ENCODE measurements around the gene PLEKHM3.

Gene PLEKHM3

DNA sequence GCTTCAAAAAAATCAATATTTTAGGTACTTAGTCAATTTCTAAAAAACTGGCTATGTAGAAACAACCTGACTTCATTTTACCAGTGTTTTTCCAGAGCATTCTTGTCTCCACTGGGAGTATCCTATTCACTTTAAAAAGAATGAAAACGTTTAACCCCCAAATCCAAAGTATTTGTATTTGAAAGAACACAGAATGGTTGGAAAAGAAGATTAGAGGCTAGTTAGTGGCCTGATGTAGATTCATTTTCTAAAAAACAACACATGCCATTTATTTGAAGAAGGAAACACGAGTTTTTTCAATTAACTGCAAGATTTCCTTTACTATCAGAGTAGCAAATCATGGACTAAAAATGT lies 74.6 kb downstream of the PLEKHM3 start:
- TF ChIP-seq EGR1 (IDR thresholded peaks at IDR 0.05) (no peak), YY1 (IDR thresholded peaks at IDR 0.05; ENCODE audit: low read depth) (no peak), TEAD4 (IDR thresholded peaks at IDR 0.05) (no peak), CREB1 (IDR thresholded peaks at IDR 0.05; ENCODE audit: low read depth) (no peak), ZBTB7A (IDR thresholded peaks at IDR 0.05; ENCODE audit: low read depth) (no peak), EP300 (IDR thresholded peaks at IDR 0.05; ENCODE audit: borderline replicate concordance) (no peak), FOXM1 (IDR thresholded peaks at IDR 0.05; ENCODE audit: borderline replicate concordance, low read depth) (no peak), TCF12 (IDR thresholded peaks at IDR 0.05; ENCODE audit: low read depth) (no peak), RAD21 (IDR thresholded peaks at IDR 0.05; ENCODE audit: low read depth) (no peak), NFIC (IDR thresholded peaks at IDR 0.05) (no peak), TAF1 (IDR thresholded peaks at IDR 0.05; ENCODE audit: low read depth) (no peak), CEBPB (IDR thresholded peaks at IDR 0.05) (no peak)
- TF ChIP-seq, protein P1, sequence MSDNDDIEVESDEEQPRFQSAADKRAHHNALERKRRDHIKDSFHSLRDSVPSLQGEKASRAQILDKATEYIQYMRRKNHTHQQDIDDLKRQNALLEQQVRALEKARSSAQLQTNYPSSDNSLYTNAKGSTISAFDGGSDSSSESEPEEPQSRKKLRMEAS (IDR thresholded peaks at IDR 0.05): no peak
- TF ChIP-seq, protein P2, sequence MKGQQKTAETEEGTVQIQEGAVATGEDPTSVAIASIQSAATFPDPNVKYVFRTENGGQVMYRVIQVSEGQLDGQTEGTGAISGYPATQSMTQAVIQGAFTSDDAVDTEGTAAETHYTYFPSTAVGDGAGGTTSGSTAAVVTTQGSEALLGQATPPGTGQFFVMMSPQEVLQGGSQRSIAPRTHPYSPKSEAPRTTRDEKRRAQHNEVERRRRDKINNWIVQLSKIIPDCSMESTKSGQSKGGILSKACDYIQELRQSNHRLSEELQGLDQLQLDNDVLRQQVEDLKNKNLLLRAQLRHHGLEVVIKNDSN (IDR thresholded peaks at IDR 0.05): no peak
- TF ChIP-seq, protein P3, sequence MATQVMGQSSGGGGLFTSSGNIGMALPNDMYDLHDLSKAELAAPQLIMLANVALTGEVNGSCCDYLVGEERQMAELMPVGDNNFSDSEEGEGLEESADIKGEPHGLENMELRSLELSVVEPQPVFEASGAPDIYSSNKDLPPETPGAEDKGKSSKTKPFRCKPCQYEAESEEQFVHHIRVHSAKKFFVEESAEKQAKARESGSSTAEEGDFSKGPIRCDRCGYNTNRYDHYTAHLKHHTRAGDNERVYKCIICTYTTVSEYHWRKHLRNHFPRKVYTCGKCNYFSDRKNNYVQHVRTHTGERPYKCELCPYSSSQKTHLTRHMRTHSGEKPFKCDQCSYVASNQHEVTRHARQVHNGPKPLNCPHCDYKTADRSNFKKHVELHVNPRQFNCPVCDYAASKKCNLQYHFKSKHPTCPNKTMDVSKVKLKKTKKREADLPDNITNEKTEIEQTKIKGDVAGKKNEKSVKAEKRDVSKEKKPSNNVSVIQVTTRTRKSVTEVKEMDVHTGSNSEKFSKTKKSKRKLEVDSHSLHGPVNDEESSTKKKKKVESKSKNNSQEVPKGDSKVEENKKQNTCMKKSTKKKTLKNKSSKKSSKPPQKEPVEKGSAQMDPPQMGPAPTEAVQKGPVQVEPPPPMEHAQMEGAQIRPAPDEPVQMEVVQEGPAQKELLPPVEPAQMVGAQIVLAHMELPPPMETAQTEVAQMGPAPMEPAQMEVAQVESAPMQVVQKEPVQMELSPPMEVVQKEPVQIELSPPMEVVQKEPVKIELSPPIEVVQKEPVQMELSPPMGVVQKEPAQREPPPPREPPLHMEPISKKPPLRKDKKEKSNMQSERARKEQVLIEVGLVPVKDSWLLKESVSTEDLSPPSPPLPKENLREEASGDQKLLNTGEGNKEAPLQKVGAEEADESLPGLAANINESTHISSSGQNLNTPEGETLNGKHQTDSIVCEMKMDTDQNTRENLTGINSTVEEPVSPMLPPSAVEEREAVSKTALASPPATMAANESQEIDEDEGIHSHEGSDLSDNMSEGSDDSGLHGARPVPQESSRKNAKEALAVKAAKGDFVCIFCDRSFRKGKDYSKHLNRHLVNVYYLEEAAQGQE (IDR thresholded peaks at IDR 0.05; ENCODE audit: low read depth): no peak

DNA sequence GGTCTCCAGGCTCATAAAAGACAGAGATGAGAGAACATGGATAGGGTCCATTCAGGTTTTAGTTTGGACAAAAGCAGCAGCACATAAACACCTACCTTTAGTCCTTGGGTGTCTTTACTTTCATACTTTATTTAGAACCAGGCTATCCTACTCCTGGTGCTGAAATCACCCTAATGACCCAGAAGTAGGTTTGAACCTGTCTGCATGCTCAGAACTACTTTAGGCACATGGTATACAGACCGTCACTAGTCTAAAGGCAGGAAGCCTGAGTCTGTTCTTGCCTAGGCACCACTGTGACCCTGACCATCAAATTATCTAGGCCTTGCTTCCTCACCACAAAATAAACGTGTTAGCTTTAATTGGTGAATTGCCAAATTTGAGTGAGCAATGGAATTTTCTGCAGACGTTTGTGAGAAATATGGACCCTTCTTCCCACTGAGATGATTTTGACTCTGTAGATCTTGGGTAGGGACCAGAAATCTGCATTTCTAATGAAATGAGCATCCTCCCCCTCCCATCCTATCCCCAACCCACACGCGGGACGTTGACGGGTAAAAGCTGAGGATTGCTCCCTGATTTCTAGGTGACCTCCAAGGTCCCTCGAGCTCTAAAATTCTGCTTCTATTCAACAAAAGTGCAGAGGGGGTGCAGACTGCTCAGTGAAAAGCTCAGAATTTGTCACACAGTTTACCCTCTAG lies 75.1 kb downstream of the PLEKHM3 start:
- TF ChIP-seq, protein P3 (IDR thresholded peaks at IDR 0.05; ENCODE audit: low read depth): peak; percentile 45; the same call in 1 of the 2 replicates
- TF ChIP-seq EP300 (IDR thresholded peaks at IDR 0.05; ENCODE audit: borderline replicate concordance): no peak

DNA sequence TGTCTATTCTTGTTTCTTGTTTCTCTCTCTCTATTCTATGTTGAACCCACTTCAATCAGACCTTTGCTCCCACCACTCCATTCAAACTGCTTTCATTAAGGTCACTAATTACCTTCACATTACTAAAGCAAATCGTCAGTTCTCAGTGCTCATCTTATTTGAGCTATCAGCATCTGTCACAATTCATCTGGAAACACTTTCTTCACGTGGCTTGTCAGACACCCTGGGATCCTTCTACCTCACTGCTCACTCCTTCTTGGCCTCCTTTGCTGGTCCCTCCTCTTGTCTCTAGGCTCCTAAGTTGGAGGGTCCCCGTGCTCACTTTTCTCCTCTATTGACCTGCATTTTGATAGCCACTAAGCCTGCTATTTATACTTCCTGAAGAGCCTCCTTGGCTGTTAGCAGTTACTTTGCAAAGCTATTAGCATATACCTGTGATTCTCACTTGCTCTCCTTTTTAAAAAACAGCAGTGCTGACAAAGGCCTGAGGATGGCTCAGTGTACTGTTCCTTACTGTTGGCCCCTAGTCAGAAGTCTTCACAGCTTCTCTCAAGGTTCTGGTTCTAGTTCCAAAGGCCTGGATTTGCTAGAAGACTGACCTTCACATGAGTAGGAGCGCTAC lies 80.2 kb downstream of the PLEKHM3 start:
- TF ChIP-seq NFIC (IDR thresholded peaks at IDR 0.05) (no peak), TAF1 (IDR thresholded peaks at IDR 0.05; ENCODE audit: low read depth) (no peak), EP300 (IDR thresholded peaks at IDR 0.05; ENCODE audit: borderline replicate concordance) (no peak), ZBTB7A (IDR thresholded peaks at IDR 0.05; ENCODE audit: low read depth) (no peak), CREB1 (IDR thresholded peaks at IDR 0.05; ENCODE audit: low read depth) (no peak), TEAD4 (IDR thresholded peaks at IDR 0.05) (no peak), RAD21 (IDR thresholded peaks at IDR 0.05; ENCODE audit: low read depth) (no peak), FOXM1 (IDR thresholded peaks at IDR 0.05; ENCODE audit: borderline replicate concordance, low read depth) (no peak), YY1 (IDR thresholded peaks at IDR 0.05; ENCODE audit: low read depth) (no peak), TCF12 (IDR thresholded peaks at IDR 0.05; ENCODE audit: low read depth) (no peak), EGR1 (IDR thresholded peaks at IDR 0.05) (no peak), CEBPB (IDR thresholded peaks at IDR 0.05) (no peak)
- TF ChIP-seq, protein P3 (IDR thresholded peaks at IDR 0.05; ENCODE audit: low read depth): no peak
- TF ChIP-seq, protein P2 (IDR thresholded peaks at IDR 0.05): no peak
- TF ChIP-seq, protein P1 (IDR thresholded peaks at IDR 0.05): no peak

DNA sequence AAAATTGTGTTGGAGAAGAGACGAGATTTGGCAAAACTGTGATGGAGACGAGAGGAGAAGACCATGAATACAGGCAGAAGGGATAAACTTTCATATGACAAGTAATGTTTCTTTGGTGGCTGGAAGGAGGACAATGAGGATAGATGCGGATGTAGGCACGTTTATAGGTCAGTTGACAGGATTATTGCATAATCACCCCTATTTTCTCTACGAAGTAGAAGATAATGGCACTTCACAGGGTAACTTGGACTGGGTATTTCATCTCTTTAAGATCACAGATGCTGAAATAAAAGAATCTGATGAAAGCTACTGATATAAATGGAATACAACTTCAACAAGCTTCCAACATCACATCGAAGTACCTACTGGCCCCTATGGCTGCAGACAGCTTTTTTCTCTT lies 81.0 kb downstream of the PLEKHM3 start:
- TF ChIP-seq, protein P2 (IDR thresholded peaks at IDR 0.05): no peak
- no peak for TF ChIP-seq EGR1 (IDR thresholded peaks at IDR 0.05)
- no peak for TF ChIP-seq TAF1 (IDR thresholded peaks at IDR 0.05; ENCODE audit: low read depth)
- no peak for TF ChIP-seq FOXM1 (IDR thresholded peaks at IDR 0.05; ENCODE audit: borderline replicate concordance, low read depth)
- TF ChIP-seq, protein P3 (IDR thresholded peaks at IDR 0.05; ENCODE audit: low read depth): no peak
- no peak for TF ChIP-seq TEAD4 (IDR thresholded peaks at IDR 0.05)
- TF ChIP-seq TCF12 (IDR thresholded peaks at IDR 0.05; ENCODE audit: low read depth): no peak
- TF ChIP-seq NFIC (IDR thresholded peaks at IDR 0.05): no peak
